Lower lobe of right lung (tissue), 2 donors: Measurements from ENCODE around the gene STK32C. TPM values are rescaled to one million over a fixed set of nuclear protein-coding genes. Genes with fewer than 3 reads are reported as not detected.
A peak's percentile ranks its signal among the peaks of the same experiment; 100 is the strongest.

ENCODE experiments used
- ATAC-seq, 2 donors: fragments of 200-7000 bp; cut with Tn5 transposase; one replicate each; pipeline ENCODE4 v1.9.1; 2020 to 2022; ENCODE audit warnings: mild to moderate bottlenecking in 2 of 2, moderate library complexity in 2 of 2
- DNase-seq: peaks from one replicate; pipeline ENCODE4 v3.0.0-alpha.2; 2020
- H3K27ac ChIP-seq: fragments of 200-600 bp; one replicate; pipeline ENCODE4 v1.8.0; 2022
- H3K27me3 ChIP-seq: fragments of 200-600 bp; one replicate; pipeline ENCODE4 v1.8.0; 2022; ENCODE audit warnings: low read depth
- H3K36me3 ChIP-seq: fragments of 200-600 bp; one replicate; pipeline ENCODE4 v1.8.0; 2022; ENCODE audit warnings: mild to moderate bottlenecking
- H3K4me1 ChIP-seq: fragments of 200-600 bp; one replicate; pipeline ENCODE4 v1.8.0; 2022
- H3K4me3 ChIP-seq: fragments of 200-600 bp; one replicate; pipeline ENCODE4 v1.8.0; 2022; ENCODE audit warnings: mild to moderate bottlenecking
- H3K9me3 ChIP-seq: fragments of 200-600 bp; one replicate; pipeline ENCODE4 v1.8.0; 2022
- intact Hi-C: fragments of 100-400 bp; cut with DNase I; formaldehyde crosslinking; loops from one replicate; pipeline ENCODE4 v1.11.0; 2022
- total RNA-seq: library from RNA; stranded (reverse); fragmentation: NEBNext Ultra II Directional; extraction: Animal tissue kit (Norgen Biotek cat#: 25700); gene quantifications from one replicate; pipeline ENCODE4 v1.2.1, GENCODE V29; 2021
- TF ChIP-seq, protein P1 (sequence below): fragments of 200-600 bp; IDR thresholded peaks from one replicate; pipeline ENCODE4 v1.8.0; 2022; ENCODE audit warnings: antibody characterized with exemption, mild to moderate bottlenecking
- donor health status: DM: no; HTN: yes; CAD: no; lungs with severe emphysema.

The STK32C gene
- total RNA-seq, 1 donor from 2014 or later = 14.1 TPM

DNA sequence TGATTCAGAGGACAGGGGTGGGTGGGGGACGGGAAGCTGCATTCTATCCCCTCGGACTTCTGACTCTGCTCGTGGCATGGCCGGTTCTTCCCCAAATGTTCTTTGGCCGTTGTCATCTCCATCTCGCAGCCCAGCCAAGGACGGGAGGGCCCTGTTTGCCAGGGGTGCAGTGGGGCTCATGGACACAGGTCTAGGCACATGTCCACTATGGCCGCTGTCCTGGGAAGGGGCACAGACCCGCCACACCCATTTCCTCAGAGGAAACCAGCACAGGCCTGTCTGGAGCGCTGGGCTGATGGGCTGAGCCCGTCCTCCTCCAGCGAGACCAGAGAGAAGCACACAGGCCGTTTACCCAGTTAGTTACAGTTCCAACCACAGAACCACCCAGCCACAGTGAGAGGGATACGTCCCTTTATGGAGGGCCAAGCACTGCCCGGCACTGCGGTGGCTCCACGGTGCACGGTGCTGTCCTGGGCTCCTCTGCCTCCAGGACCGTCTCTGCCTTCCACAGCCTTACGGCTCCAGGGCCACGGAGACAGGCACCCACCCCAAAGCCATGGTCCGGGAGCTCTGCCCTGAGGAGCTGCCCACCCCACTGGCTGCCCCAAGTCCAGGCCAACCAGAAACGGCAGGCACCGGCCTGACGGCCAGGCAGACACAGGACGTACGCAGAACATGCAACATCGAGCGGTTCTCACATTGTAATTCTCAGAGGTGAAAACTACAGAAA, 100.8 kb downstream of the STK32C start:
- no peak for DNase-seq

DNA sequence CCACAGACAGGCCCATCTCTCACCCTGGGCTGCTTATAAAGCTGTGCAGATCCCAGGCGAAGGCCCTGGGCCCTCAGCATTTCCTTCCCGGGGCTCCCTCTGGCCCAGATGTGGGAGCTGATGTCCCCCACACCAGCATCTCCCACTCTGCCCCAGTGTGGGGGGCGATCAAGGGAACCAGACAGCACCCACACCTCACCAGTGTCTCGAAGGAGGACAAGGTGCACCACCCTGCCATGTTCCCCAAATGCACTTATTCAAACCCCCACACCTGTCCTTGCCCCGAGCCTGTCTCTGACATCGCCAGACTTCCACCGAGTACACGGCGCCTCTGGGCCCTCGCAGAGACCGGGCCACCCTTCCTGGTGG, 101.4 kb downstream of the STK32C start:
- no peak for ATAC-seq
- Histone ChIP-seq H3K4me3 (no peak overlapping the region), H3K27me3 (no peaks in the 10 kb centered on the region), H3K4me1 (no peaks in the 10 kb centered on the region), H3K9me3 (no peaks in the 10 kb centered on the region), H3K36me3 (no peaks in the 10 kb centered on the region), H3K27ac (no peak overlapping the region)
- DNase-seq = no peak
- TF ChIP-seq, protein P1, sequence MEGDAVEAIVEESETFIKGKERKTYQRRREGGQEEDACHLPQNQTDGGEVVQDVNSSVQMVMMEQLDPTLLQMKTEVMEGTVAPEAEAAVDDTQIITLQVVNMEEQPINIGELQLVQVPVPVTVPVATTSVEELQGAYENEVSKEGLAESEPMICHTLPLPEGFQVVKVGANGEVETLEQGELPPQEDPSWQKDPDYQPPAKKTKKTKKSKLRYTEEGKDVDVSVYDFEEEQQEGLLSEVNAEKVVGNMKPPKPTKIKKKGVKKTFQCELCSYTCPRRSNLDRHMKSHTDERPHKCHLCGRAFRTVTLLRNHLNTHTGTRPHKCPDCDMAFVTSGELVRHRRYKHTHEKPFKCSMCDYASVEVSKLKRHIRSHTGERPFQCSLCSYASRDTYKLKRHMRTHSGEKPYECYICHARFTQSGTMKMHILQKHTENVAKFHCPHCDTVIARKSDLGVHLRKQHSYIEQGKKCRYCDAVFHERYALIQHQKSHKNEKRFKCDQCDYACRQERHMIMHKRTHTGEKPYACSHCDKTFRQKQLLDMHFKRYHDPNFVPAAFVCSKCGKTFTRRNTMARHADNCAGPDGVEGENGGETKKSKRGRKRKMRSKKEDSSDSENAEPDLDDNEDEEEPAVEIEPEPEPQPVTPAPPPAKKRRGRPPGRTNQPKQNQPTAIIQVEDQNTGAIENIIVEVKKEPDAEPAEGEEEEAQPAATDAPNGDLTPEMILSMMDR = no peak
- intact Hi-C loops = no loop called here

More for the DNA sequence above, 100.8 kb downstream of the STK32C start:
- H3K4me3 ChIP-seq = no peak overlapping the region
- H3K36me3 ChIP-seq = no peaks in the 10 kb centered on the region
- H3K27me3 ChIP-seq = no peaks in the 10 kb centered on the region
- ATAC-seq = no peak
- H3K4me1 ChIP-seq = no peaks in the 10 kb centered on the region
- no peak overlapping the region for H3K27ac ChIP-seq
- intact Hi-C loops = no loop called here
- TF ChIP-seq, protein P1 = no peak
- H3K9me3 ChIP-seq = no peaks in the 10 kb centered on the region

DNA sequence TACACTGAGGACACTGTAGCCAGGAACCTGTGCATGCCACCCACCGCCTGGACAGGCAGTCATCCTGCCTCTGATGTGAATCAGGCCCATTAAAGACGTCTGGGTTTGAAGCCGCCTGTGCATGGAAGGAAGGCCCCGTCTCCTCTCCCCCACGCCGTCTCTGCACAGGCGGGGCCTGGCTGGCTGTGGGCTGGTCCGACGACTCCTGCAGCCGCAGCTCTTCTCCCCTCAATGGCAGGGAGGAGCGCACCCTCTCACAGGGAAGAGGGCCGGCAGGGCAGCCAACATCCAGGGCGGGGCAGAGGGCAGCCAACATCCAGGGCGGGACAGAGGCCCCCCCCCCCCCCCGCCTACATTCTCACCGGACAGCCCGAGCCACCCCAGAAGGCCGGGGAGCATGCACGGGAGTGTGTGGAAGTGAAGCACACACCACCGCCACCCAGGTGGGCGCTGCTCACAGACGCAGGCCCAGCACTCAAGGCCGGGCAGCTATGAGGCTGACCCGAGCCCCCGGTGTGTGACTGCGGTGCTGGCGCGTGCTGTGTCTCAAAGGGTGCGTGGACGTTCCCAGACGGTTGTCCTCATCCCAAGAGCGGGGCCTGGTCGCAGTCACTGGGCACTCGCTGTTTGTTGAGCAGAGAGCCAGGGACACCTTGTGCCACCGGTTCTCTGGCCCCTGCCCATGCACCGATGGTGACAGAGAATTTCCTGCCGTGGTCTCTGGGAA, 101.9 kb downstream of the STK32C start:
- intact Hi-C loops = no loop called here
- no peak for ATAC-seq
- TF ChIP-seq, protein P1 = no peak
- H3K4me1 ChIP-seq = no peaks in the 10 kb centered on the region
- H3K4me3 ChIP-seq = no peak overlapping the region
- no peaks in the 10 kb centered on the region for H3K36me3 ChIP-seq
- H3K9me3 ChIP-seq = no peaks in the 10 kb centered on the region
- peak; percentile 37 for DNase-seq
- H3K27ac ChIP-seq = no peak overlapping the region
- H3K27me3 ChIP-seq = no peaks in the 10 kb centered on the region

DNA sequence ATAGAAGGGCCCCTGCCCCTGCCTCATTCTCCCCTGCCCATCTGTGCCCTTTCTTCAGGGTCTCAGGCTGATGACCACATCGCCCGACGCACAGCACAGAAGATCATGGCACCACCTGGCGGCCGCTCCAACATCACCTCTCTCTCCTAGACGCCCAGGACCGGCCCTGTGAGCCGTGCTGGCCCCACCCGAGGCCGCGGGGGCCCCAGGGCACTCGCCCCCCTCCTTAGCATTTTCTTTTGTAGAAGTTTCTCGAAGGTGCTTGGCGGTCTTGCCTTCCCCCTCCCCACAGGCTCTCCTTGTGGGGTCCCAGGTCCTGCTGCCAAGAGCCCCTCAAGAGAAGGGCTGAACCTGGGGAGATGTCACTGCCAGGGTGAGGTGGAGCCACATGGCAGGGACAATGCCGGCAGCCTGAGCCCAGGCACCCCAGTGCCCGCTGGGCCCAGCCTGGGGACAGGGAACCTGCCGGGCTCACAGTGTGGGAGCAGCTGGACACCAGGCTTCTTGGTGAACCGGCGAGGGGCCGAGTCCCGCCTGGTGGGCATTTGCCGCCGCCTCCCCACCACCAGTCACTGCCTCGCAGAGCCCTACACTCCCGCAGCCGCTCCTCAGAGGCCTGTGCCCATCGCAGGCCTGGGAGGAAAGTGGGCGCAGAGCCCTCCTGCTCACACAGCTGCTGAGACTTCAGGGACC, 102.8 kb downstream of the STK32C start:
- H3K27ac ChIP-seq = no peak overlapping the region
- TF ChIP-seq, protein P1 = no peak
- H3K4me3 ChIP-seq = no peak overlapping the region
- no peaks in the 10 kb centered on the region for H3K27me3 ChIP-seq
- intact Hi-C loops = no loop called here
- H3K36me3 ChIP-seq = no peaks in the 10 kb centered on the region
- H3K4me1 ChIP-seq = no peaks in the 10 kb centered on the region
- DNase-seq (peak; percentile 41), ATAC-seq (no peak)
- no peaks in the 10 kb centered on the region for H3K9me3 ChIP-seq

DNA sequence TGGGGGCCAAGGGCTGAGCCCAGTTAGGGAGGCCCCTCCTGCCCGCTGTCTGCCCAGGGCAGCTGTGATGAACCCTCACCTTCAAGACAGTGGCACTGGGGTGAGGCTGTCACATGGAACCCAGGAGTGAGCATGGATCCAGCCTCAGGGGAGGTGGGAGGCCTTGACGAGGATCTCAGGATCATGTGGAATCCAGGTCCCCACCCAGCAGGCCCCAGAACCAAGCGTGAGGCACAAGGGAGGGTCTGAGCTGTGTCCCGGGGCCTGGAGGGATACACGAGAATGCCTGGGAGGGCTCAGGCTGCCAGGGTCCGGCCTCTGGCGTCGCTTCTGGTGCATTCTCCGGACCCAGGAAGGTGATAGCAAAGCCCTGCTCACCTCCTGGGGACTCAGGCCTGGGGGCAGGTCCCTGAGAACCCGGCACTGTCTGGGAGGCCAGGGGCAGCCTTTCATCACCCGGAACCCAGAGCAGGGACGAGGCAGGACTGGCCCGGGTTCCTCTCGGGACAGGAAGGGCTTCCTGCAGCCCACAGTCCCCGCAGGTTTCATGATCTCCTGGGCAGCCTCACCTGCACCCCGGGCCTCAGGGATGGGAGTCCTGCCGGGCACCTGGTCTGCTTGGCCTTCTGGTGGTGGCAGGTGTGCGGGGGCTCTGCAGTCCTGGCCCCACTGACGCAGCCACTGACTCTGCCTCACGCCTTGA, 103.5 kb downstream of the STK32C start:
- ATAC-seq = no peak
- no peaks in the 10 kb centered on the region for H3K4me1 ChIP-seq
- no peaks in the 10 kb centered on the region for H3K27me3 ChIP-seq
- DNase-seq = peak; percentile 37
- H3K27ac ChIP-seq = no peak overlapping the region
- no peak overlapping the region for H3K4me3 ChIP-seq
- H3K36me3 ChIP-seq = no peaks in the 10 kb centered on the region
- intact Hi-C loops = no loop called here
- no peaks in the 10 kb centered on the region for H3K9me3 ChIP-seq
- TF ChIP-seq, protein P1 = no peak
